ENCODE measurements around the gene FAM161A. TPM values are rescaled to one million over a fixed set of nuclear protein-coding genes. Genes with fewer than 3 reads are reported as not detected.

FAM161A gene
- polyA plus RNA-seq, 1 donor from 2014 or later = 17.5 TPM

- Histone ChIP-seq H4K20me1 (ENCODE audit: insufficient read depth) (no peaks in the 10 kb centered on the region), H3K36me3 (ENCODE audit: insufficient read depth, low read length) (no peaks in the 10 kb centered on the region), H3K9ac (ENCODE audit: low read length) (no peak overlapping the region), H3K9me2 (ENCODE audit: insufficient read depth, low read length) (no peaks in the 10 kb centered on the region), H3K27me3 (ENCODE audit: insufficient read depth, low read depth, low read length) (no peaks in the 10 kb centered on the region), H3F3A (ENCODE audit: insufficient read depth, low read length, poor library complexity, severe bottlenecking) (no peaks in the 10 kb centered on the region), H3K4me2 (ENCODE audit: low read length) (no peak overlapping the region), H3K4me3 (ENCODE audit: low read length) (no peak overlapping the region), H3K79me2 (replicated peaks; ENCODE audit: insufficient read depth, low read length) (no peaks in the 10 kb centered on the region), H3K27ac (ENCODE audit: low read length) (no peak overlapping the region), H3K9me3 (ENCODE audit: low read length) (no peaks in the 10 kb centered on the region), H2AFZ (ENCODE audit: low read depth, low read length) (no peak overlapping the region)
- TF ChIP-seq EZH2 (IDR thresholded peaks at IDR 0.05; ENCODE audit: borderline replicate concordance, insufficient read depth, low read length, poor library complexity, severe bottlenecking) (no peak), TAF1 (IDR thresholded peaks at IDR 0.05; ENCODE audit: low read depth) (no peak), CTCF (IDR thresholded peaks at IDR 0.05; ENCODE audit: poor library complexity, severe bottlenecking) (no peak), SMC3 (conservative IDR thresholded peaks at IDR 0.05; ENCODE audit: poor library complexity) (no peak), POLR2AphosphoS5 (IDR thresholded peaks at IDR 0.05) (no peak), RAD21 (conservative IDR thresholded peaks at IDR 0.05) (no peak), MXI1 (conservative IDR thresholded peaks at IDR 0.05; ENCODE audit: poor library complexity, severe bottlenecking) (no peak), EP300 (conservative IDR thresholded peaks at IDR 0.05; ENCODE audit: poor library complexity, severe bottlenecking) (no peak), REST (IDR thresholded peaks at IDR 0.05; ENCODE audit: borderline replicate concordance) (no peak)
These were observed 21.5 kb downstream of the FAM161A start for GRCh38 chr2:61832183-61832841.

GRCh38 chr2:61822255-61822654 lies 31.6 kb downstream of the FAM161A start:
- H3K9ac ChIP-seq (ENCODE audit: low read length) = no peak overlapping the region
- H3K79me2 ChIP-seq (replicated peaks; ENCODE audit: insufficient read depth, low read length) = no peaks in the 10 kb centered on the region
- TF ChIP-seq EP300 (conservative IDR thresholded peaks at IDR 0.05; ENCODE audit: poor library complexity, severe bottlenecking) (no peak), CTCF (IDR thresholded peaks at IDR 0.05; ENCODE audit: poor library complexity, severe bottlenecking) (no peak), REST (IDR thresholded peaks at IDR 0.05; ENCODE audit: borderline replicate concordance) (no peak), POLR2AphosphoS5 (IDR thresholded peaks at IDR 0.05) (no peak), TAF1 (IDR thresholded peaks at IDR 0.05; ENCODE audit: low read depth) (no peak), RAD21 (conservative IDR thresholded peaks at IDR 0.05) (no peak), SMC3 (conservative IDR thresholded peaks at IDR 0.05; ENCODE audit: poor library complexity) (no peak), EZH2 (IDR thresholded peaks at IDR 0.05; ENCODE audit: borderline replicate concordance, insufficient read depth, low read length, poor library complexity, severe bottlenecking) (no peak)
- H3K36me3 ChIP-seq (ENCODE audit: insufficient read depth, low read length) = no peaks in the 10 kb centered on the region
- H4K20me1 ChIP-seq (ENCODE audit: insufficient read depth) = no peaks in the 10 kb centered on the region
- no peak overlapping the region for H2AFZ ChIP-seq (ENCODE audit: low read depth, low read length)
- H3F3A ChIP-seq (ENCODE audit: insufficient read depth, low read length, poor library complexity, severe bottlenecking) = no peaks in the 10 kb centered on the region
- no peak overlapping the region for H3K4me3 ChIP-seq (ENCODE audit: low read length)
- no peak overlapping the region for H3K27ac ChIP-seq (ENCODE audit: low read length)
- no peak overlapping the region for H3K4me2 ChIP-seq (ENCODE audit: low read length)
- H3K9me2 ChIP-seq (ENCODE audit: insufficient read depth, low read length) = no peaks in the 10 kb centered on the region
- no peaks in the 10 kb centered on the region for H3K27me3 ChIP-seq (ENCODE audit: insufficient read depth, low read depth, low read length)
- no peaks in the 10 kb centered on the region for H3K9me3 ChIP-seq (ENCODE audit: low read length)

All from neural cell (in vitro differentiated cells).